ENCODE data around the gene DNM2.
"Not testable (repeated sequence)": the region's sequence is repeated elsewhere in the genome, so short reads cannot be mapped to it uniquely, and the experiment has no call there.

The DNM2 gene

DNA sequence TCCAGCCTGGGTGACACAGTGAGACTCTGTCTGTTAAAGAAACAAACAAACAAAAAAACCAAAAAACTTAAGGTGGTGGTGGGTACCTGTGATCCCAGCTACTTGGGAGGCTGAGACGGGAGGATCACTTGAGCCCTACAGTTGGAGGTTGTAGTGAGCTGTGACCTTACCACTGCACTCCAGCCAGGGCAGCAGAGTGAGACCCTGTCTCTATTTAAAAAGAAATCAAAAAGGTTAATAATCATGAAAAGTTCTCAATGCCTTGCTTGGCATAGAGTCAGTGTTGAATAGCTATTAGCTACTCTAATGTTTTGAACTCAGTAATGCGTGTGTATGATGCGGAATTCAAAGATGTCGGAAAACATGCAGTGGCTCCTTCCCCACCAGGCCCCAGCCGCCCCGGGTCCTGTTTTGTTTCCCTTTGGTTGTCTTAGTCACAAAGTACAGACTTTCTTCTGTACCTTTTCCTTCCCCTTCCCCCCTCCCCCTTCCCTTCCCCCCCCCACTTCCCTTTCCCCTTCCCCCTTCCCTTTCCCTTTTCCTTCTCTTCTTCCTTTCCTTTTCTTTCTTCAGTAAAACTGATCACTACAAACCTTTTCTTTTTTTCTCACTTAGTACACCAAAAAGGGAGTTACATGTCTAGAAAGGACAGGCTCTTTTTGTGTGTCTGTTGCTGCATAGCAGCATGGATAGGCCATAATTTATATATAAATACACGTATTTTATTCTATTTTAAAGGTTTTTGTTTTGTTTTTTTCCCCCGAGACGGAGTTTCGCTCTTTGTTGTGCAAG, 35.2 kb downstream of the DNM2 start:
- DNase-seq, result no peak

DNA sequence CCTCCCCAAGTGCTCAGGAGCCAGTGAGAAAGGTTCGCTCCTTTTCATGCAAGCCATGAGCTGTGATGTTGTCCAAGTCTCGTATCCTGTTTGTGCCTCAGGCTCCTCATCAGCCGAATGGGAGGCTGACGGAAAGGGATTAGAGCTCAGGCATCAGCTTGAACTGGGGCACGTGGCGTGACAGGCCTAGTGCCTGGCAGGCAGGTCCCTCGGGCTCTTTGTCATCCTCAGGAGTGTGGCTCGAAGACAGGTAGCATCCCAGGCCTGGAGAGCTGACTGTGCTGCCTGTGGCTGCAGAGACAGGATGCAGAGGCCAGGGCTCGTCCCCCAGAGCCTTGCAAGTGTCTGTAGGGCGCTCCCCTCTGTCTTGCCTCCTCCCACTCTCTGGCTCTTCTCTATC, 38.5 kb downstream of the DNM2 start:
- DNase-seq, result no peak

DNA sequence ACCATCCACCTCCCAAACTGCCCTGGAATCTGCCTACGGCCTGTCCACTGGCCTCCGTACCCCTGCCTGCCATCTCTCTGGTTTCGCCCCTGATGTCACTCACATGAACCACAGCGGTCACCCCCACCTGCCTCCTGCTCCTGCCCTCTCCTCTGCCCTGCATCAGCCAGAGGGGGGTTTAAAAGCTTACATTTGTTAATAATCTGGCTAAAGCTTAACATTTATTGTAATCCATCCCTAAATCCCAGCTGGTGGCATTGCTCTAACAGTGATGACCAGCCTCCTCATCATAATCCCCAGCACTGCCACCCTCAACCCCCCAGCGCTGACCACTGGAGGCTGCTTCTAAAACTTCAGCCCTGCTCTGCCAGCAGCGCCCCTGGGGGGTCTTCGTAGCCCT, 38.9 kb downstream of the DNM2 start:
- no peak for DNase-seq

DNA sequence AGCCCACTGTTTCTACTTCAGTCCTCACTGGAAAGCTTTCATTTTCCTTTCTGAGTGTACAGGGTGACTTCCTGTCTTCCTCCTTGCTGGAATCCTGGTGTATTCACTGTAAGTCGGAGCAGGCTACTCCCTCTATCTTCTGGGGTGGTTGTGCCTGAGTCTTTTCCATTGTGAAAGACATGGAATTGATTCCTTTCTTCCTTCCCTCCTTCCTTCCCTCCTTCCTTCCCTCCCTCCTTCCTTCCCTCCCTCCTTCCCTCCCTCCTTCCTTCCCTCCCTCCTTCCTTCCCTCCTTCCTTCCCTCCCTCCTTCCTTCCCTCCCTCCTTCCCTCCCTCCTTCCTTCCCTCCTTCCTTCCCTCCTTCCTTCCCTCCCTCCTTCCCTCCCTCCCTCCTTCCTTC, 40.2 kb downstream of the DNM2 start:
- DNase-seq, result not testable (repeated sequence)

DNA sequence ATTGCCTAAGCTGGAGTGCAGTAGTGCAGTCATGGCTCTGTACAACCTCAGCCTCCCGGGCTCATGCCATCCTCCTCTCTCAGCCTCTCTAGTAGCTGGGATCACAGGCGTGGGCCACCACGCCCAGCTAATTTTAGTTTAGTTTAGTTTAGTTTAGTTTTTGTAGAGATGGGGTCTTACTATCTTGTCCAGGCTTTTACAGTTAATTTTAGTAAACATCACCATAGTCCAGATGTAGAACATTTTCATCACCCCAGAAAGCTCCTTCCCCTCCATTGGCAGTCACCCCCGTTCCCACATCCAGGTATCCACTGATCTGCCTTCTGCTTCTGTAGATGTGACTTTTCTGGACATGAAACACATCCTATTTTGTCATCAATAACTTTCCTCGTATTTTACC, 41.1 kb downstream of the DNM2 start:
- DNase-seq, result no peak

DNA sequence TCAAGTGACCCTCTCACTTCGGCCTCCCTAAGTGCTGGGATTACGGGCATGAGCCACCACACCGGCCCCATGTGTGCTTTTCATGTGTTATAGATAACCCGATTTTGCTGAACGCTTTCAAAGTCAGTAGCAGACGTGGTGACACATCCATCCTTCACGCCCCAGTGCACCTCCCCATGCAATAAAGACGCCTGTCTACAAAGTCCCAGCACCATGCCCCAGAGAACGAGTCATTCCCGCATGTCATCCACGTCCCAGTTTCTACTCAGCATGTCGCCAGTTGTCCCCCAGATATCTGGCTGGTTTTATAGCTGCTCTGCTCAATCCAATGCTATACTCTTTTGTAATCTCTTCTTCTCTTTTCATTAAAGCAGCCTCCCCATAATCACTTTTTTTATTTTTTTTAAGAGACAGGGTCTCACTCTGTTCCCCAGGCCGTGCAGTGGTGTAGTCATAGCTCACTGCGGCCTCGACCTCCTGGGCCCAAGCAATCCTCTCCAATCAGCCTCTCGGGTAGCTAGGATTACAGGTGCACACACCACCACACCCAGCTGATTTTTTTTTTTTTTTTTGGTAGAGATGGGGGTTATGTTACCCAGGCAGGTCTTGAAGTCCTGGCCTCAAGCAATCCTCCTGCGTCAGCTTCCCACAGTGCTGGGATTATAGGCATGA, 42.5 kb downstream of the DNM2 start:
- no peak for DNase-seq

DNA sequence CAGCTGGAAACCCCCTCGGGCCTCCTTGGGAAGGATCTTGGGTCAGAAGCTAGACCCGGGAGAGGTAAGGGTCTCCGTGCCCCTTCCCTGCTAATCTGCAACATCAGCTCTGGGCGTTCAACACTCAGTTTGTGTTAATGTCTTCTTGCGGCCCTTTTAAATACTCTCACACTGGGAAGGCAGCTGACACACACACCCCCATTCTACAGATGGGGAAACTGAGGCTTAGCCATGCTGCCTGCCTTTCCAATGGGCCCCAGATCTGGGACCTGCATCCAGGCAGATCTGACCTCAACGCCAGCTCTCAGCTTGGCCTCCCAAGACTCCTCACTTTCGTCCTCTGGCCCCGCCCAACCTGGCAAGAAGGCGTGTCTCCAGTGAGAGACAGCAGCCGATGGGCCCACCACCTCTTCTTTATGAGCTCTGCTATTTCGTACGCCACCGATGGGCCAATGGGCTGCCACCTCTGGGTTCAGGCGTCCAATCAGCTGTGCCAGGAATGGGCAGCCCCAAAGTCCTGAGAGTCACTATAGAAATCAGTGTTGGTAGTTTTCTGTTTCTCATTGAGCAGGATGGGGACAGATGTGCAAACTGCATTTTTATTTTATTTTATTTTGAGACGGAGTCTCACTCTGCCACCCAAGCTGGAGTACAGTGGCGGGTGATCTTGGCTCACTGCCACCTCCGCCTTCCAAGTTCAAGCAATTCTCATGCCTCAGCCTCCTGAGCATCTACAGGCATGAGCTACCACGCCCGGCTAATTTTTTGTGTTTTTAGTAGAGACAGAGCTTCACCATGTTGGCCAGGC, 43.8 kb downstream of the DNM2 start:
- no peak for DNase-seq

DNA sequence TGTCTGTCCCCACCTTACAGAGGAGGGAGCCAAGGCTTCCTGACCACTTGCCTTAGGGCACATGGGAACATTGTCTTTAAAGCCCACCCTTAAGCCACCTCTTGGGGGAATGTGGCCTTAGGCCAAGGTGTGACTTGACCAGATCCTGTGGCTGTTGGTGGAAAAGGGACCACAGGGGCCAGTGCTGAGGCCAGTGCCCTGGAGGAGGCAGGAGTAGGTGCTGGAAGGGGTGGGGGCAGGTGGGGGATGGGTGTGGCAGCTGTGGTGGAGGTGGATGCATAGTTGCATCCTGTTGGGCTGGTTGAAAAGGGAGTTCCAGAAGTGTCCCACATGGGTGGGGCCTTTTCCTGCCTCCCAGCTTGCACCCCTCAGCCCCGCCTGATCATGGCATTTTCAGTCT, 44.8 kb downstream of the DNM2 start:
- no peak for DNase-seq

DNA sequence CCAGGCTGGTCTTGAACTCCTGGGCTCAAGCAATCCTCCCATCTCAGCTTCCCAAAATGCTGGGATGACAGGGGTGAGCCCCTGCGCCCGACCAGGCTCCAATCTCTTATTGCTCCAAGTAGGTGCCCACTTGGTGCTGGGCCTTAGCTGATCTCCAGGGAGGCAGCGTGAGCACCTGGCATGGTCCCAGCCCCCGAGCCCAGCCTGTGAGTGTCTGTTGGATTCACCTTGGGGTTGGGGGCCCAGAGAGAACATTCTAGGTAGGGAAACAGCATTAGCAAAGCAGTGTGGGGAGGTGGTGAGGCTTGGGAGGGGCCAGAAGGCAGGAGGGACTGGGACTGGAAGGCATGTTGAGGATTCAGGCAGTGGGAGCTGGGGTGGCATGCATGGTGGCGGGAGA, 45.5 kb downstream of the DNM2 start:
- DNase-seq, result no peak

DNA sequence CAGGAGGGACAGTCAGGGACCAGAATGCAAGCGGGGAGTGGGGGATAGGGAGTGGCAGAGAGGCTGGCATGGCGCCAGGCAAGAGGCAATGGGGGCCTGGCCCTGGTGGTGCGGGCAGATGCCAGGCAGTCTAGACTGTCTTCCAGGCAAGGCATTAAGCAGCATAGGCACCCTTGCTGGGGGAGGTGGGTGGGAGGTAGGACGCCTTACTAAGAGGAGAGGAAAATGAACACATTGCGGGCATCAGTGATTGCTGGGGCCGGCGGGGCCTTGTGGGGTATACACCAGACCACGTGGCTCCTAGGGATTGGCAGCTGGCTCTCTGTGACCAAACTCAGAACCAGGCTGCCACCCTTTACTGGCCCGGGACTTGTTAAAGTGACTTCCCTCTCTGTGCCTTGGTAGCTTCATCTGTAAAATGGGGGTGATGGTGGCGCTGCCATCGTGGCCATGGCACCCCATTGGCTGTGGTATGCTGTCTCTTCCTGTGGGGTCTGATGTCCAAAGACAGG, 46.0 kb downstream of the DNM2 start:
- no peak for DNase-seq

DNA sequence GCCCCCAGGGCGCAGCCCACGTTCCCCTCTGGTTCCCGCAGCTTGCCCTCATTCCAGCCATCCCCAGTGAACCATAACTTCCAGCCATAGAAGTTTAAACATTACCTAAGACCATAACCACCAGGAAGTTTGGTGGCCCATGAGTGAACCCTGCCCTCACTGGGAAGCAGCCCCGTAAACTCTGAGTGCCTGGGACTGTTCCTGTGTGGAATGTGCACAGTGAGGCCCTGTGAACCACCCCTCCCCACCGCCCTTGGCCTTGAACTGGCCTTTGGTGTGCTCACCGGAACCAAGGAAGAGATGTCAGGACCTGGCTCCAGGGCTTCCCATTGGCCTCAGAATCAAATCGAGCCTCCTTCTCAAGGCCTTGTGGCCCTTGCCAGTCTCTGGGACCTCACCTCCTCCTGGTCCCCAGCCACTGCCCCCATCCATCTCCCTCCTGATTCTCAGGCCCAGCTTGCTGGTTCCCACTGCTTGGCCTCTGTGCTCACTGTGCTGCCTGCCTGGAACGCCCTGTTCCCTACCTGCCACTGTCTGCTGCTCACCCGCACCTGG, 46.5 kb downstream of the DNM2 start:
- no peak for DNase-seq

DNA sequence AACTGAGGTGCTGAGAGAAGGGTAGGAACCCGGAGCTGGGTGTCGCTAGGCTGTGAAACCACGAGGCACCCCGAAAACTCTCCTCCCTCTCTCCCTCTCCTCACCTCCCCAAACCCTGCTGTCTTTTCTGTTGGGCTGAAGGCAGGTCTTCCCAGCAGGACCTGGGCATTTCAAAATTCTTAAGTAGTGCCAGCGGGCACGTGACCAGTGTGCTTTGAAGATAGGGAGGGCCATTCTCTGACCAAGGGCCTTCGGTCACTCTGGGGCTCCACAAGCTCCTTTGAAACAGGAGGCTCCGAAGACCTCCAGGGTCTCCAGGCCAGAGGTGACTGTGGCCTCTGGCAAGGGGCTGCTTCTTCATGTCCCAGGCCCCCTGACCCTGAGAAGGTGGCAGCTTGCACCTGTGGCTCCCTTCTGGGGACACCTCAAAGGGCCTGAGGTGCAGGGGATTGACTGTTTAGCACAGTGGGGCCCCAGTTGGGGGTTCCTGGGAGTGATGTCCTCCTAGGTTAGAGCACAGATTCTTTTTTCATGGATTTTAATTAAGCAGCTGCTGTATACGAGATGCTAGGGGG, 48.3 kb downstream of the DNM2 start:
- DNase-seq, result no peak

DNA sequence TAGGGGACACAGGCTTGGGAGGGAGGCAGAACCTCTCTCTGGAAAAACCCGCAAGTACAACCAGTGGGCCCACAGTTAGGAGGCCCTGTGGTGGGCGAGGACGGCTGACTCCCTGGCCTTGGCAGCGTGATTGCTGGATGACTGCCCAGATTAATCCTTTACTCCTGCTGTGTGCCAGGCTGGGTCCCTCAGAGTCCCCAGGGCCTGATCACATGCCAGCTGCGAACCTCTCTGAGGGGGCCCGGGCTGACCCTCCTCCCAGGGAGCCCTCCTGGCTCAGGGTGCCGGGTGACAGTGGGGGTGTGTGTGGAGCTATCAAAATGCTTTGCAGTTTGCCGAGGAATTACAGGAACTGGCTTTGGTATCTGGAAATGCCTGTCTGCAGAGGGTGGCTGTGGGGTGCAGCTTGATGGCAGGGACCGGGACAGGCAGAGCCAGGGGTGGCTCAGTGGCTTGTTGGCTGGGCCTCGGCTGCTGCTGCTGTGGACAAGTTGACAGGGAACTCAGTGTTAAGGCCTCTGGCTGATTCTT, 48.9 kb downstream of the DNM2 start:
- no peak for DNase-seq

DNA sequence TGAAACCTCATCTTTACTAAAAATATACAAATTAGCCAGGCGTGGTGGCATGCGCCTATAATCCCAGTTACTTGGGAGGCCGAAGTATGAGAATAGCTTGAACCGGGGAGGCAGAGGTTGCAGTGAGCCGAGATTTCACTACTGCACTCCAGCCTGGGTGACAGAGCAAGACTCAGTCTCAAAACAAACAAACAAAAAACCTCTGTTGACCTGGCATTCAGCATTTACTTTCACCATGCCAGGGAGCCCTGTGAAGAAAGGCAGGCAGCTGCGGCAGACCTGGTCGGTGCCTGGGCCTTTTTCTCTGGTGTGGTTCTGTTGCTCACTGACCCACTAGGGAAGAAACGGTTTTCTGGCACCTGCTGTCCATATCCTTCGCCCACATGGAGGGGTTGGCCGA, 49.8 kb downstream of the DNM2 start:
- no peak for DNase-seq

DNA sequence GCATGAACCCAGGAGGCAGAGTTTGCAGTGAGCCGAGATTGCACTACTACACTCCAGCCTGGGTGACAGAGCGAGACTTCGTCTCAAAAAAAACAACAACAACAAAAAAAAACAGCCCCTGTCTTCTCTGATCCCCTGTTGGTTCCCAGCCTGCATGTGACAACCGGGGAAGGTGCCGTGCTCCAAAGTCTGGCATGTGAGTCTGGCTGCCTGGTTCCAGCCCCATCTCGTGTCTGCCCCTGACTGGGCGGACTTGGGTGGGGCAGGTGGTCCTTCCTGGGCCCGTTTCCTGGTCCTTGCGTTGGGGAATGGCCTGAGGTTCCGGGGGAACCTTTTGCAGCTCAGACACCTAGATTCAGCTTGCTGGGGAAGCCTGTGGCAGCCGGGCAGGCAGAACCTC, 50.5 kb downstream of the DNM2 start:
- DNase-seq, result no peak

DNA sequence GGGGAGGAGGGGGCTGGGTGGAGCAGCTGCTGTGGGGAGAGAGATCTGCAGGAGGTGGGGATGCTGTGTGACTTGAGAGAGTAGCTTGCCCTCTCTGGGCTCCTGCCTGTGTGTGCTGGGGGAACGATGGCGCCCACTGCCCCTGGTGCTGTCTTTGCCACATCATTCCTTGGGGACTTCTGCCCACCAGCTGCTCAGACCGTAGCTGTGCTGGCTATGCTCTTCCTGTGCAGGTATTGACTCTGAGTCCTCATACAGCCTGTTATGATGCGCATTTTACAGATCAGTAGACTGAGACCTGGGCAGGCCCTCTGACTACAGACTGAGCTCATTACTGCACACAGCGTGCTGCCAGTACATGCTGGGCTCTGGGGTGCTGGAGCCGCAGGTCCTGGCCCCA, 51.1 kb downstream of the DNM2 start:
- DNase-seq, result no peak

DNA sequence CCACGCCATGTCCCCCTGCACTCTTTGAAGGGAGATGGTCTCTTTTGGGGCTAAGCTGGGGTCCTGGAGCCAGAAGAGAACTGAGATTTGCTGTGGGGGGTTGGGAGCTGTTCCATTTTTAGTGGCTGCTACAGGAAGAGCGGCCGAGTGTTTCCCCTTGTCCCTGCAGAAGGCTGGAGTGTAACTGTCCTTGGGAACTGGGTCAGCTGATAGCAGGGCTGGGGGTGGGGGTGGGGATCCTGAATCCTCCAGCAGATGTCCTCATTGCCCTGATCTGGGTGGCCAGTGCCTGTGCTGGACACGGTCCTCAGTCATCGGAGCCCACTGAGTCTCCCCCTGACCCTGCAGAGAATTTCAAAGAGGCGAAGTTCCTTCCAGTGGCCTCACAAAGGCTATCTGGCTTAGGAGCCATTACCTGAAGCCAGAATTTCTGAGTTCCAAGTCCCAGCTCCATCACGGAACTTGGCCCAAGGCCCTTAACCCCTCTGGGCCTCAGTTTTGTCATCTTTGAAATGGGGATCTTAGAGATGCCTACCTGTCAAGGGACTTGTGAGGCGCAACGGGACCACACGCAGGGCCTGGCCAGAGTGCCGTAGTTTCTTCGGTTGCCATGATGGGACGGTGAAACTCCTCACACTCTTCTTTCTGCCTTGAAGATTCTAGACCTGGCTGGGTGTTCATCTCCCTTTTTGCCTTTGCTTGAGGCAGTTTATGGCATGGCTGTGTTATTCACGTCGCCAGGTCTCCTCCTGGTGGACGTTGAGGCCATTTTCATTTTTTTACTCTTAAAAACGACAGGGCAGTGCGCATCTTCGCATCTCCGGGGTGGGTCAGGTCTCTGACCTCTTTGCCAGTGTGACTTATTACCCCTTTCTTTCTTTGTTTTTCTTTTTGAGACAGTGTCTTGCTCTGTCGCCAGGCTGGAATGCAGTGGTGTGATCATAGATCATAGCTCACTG, 51.9 kb downstream of the DNM2 start:
- no peak for DNase-seq

DNA sequence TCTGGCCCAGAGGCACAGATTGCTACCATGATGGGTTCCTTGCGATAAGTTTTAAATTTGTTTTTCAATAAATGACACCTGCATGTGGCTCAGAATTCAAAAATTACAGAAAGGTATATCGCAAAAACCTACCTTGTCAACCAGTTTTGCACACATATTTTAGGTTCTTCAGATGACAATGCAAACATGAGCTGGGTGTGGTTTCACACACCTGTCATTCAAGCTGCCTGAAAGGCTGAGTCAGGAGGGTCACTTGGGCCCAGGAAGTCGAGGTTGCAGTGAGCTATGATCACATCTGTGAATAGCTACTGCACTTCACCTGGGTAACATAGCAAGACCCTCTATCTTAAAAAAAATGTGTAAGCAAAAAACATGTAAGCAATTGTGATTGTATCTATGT, 56.1 kb downstream of the DNM2 start:
- DNase-seq, result no peak

DNA sequence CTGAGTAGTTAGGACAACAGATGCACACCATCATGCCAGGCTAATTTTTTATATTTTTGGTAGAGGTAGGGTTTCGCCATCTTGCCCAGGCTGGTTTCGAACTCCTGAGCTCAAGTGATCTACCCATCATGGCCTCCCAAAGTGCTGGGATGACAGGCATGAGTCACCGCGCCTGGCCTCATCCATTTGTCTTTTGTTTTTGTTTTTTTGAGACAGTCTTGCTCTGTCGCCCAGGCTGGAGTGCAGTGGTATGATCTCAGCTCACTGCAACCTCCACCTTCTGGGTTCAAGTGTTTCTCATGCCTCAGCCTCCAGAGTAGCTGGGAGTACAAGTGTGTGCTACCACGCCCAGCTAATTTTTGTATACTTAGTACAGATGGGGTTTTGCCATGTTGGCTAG, 57.0 kb downstream of the DNM2 start:
- no peak for DNase-seq

DNA sequence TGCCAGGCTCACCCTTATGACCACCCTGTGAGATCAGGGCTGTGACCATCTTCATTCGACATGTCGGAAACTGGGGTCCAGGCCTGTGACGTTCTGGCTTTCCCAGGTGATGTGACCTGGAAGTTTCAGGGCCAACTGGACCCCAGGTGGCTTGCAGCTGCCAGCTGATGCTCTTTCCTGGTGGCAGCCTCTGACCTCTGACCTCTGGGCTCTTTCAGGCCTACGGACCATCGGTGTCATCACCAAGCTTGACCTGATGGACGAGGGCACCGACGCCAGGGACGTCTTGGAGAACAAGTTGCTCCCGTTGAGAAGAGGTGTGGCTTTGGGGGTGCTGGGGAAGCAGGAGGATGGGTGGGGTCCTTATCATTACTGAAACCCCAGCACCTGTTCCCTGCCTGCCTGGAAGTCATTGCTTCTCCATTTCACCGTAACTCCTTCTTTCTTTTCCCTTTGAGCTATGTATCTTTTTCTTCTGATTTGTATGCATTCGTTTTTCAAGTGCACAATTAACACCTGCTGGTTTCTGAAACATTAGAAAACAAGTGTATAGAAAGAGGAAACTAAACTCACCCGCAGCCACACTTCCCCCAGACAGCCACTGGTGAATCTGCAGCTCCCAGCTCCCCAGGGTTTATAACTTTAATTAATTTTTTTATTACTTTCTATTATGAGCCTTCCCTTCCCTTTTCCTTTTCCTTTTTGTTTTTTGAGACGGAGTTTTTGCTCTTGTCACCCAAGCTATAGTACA, 59.2 kb downstream of the DNM2 start:
- no peak for DNase-seq

DNA sequence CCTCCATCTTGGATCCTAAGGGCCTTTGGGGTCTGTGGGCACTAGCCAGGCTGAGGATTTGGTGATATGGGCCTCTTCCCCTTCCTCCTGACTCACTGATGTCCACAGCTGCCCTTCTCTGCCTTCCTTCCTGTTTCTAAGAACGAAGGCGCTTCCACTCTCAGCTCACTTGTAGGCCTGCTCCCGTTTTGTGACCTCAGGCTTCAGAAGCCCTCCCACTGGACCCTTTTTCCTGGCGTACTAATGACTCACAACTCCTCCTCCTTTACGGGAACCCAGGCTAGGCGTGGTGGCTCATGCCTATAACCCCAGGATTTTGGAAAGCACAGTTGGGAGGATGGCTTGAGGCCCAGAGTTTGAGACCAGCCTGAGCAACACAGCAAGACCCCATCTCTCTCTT, 62.5 kb downstream of the DNM2 start:
- no peak for DNase-seq
